EH (cell line): ENCODE data around the gene COL20A1.

Experiments
- DNase-seq: peaks from one replicate; pipeline ENCODE4 v3.0.0-alpha.2; 2015; ENCODE audit warnings: low read depth

COL20A1 gene

DNA sequence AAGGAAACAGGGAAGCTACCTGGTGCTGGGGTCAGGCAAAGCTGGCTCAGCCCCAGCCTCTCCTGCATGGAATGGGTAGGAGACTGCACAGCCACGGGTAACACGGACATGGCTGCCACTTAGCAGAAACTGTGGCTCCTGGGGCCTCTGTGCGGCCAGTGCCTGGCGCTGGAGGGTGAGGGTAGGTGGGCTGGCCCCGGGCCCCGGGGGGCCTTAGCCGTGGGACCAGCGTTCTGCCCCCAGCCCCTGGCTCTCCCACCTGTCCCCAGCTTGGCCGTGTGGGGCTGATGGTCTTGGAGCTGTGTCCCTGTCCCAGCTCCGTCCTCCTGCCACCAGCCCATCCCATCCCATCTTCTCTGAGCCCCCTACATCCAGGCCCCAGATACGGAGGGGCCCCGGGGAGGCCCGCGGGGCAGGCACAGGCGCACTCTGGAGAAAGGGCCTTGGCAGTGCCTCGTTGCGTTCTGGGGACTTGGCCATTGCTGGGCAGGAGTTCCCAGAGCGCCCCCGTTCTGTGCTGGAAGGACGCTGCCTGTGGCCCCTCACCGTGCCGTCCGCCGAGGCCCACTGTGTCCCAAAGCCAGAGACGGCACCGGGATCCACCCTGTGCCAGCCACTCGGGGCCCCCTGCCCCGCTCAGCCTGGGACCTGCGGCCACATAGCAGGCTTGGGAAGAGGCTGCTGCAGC, 56.0 kb downstream of the COL20A1 start:
- no peak for DNase-seq

DNA sequence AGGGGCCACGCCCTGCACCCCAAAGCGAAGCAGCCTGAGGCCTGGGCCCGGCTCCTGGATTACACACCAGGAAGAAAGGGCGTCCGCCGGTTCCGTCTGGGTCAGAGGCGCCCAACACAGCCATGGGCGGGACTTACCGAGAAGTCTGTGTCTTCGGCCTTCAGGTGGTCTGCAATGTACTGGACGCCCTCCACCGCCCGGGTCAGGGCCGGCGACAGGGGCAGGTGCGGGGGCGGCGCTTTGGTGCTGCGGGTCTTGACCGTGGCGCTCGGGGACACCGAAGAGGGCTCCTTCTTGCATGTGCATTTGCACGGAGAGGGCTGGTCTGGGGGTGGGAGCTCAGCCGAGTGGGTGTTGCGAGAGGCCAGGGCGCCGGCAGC, 56.5 kb downstream of the COL20A1 start:
- no peak for DNase-seq

DNA sequence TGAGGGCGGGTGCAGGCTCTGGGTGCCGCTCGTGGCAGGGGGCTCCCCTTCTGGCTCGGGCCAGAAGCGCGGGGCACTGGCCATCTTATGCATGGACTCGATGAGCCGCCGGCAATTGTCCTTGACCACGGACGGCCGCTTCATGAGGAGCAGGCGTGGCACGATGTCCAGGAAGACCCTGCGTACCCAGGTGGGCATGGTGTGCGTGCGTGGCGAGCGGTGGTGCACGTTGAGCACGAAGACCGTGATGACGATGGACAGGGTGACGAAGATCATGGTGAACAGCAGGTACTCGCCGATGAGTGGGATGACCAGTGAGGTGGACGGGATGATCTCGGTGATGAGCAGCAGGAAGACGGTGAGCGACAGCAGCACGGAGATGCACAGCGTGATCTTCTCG, 57.2 kb downstream of the COL20A1 start:
- DNase-seq = no peak

DNA sequence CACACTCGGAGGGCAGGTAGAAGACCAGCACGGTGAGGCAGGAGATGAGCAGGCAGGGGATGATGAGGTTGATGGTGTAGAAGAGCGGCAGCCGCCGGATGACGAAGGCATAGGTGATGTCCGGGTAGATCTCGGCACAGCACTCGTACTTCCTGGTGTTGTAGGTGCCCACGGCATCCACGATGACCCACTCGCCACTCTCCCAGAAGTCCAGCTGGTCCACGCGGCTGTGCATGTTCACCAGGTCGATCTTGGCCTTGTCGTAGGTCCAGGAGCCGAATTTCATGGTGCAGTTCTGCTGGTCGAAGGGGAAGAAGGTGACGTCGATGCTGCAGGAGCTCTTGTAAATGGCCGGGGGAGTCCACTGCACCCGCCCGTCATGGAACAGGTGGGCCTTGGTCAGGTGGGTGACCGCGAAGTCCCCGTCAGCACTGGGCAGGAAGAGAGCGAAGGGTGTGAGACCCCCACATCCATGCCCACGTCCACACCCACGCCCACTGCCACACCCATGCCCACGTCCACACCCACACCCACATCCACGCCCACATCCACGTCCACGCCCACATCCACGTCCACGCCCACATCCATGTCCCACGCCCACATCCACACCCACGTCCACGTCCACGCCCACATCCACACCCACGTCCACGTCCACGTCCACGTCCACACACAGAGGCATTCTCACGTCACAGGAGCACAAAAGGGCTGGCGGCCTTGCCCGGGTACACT, 57.8 kb downstream of the COL20A1 start:
- DNase-seq = no peak

DNA sequence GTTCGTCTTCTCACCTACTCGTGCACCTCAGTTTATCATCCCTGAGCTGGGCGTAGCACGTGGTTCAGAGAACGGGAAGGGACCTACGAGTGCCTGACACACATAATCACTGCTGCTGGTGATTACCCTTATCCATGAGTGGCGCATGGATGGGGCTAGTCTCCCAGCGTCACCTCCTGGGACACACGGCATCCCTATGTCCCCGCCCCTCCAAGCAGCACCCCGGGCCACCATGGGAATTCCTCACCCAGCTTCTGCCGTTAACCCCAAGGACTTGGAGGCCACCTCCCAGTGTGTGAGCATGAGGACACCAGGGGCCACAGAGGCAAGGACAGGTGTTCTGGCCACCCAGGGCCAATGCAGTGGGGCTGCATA, 58.3 kb downstream of the COL20A1 start:
- DNase-seq = no peak

DNA sequence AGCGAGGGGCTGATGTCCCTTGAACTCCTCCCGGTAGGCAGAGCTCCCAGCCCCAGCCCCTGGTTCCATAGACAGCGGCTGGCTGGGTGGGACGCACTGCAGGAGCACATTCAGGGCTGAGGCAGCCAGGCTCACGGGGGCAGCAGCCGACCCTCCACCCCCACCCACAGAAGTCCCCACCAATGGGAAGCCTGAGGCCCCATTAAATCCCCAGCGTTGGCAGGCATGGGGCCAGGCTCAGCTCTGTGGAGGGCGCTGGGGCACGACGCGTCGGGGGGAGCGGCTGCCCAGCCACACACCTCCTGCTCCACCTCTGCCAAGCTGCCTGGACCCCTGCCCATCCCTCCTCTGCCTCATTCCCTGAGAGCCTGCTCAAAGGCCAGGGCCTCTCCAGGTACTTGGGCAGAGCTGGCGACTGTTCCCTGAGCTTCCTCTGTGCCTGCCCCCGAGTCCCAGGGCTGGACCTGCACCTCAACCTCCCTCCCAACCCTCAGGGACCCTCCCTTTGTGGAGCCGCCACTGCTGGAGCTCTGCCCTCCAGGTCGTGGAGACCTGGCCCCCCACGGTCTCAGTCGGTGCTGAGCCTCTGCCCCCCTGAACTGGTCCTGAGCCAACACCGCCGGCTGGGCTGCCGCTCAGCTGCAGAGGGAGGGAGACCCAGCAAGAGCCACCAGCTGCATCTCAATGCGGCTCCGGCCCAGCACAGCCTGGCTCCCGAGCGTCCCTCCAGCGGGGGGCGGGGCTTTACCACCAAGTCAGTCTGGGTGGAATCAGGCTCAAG, 59.0 kb downstream of the COL20A1 start:
- no peak for DNase-seq

DNA sequence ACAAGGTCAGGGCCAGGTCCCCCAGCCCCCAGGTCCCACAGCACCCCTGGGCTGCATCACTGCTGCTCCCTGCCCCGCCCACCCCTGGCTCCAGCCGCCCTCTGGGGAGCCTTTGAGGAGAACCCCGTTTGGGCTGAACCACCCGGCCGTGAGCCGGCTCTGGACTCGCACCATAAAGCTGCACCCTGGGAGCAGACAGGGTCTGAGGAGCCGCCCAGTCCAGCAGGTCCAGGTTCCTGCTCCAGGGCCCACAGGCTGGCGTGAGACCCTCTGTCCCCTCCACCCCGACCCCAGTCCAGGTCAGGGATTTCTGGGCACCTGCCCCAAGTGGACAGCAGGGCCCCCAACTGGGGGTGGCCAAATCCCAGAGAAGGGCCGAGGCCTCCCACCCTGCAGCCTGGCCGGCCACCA, 59.8 kb downstream of the COL20A1 start:
- no peak for DNase-seq

DNA sequence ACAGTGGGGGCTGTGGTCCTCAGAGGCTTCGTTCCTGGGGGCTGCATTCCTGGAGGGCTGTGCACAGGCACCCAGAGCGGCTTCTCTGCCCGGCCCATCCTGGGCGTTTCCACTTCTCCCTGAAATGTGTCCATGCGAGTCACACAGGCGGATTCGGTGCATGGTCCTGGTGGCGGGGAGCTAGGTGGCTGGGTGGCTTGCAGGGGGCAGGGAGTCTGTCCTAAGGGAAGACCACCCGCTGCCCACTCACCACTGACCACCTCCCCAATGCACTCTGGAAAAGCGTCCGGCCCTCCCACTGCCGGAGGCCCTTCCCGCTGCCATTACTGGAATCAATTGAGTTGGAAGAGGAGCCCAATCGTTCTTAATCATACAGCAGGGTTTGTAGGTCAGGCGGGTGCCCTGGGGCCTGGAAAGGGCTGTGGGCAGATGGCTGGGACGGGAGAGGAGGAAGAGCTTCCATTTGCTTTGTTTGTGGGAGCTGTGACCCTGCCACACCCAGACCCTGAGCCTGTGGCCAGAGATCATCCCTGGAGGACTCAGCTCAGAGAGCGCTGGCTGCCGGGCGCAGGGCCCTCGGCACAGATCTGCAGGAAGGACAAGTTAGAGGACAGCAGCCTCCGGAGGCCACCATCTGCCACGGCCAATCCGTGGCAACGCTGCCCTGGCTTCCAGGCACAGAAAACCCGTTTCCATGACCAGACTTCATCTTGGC, 61.8 kb downstream of the COL20A1 start:
- DNase-seq = no peak

DNA sequence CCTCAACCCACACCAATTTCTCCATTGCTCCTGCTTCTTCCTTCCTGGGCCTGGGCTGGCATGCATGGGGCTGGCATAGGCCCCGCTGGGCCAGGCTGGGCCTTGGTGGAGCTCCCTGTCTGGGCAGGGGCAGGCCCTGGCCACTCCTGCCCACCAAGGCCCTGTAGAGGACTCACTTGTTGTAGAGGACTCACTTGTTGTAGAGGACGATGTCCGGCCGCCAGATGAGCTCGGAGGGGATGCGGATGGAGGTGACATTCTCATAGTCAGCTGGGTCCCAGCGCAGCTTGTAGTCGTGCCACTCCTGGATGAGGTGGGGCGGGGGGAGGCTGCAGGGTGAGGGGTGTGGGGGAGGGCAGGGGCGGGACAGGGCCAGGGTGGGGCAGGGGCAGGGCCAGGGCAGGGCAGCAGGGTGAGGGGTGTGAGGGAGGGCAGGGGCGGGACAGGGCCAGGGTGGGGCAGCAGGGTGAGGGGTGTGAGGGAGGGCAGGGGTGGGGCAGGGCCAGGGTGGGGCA, 62.9 kb downstream of the COL20A1 start:
- DNase-seq = no peak

DNA sequence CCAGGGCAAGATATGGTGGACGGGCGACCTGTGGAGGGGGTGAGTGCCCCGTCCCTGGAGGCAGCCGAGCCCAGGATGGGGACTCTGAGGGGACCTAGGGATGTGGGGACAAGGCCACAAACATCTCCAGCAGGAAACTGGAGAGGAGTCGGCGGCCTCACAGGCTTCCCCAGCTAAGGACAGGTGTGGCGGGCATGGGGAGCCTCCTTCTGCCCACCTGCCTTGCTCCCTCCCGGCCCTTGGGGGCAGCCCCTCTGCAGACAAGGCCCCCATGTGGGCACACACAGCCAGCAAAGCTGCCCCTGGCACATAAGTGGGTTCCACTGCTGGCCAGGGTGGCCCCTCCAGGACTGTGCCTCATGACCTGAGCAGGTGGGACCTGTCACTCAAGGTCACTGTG, 63.5 kb downstream of the COL20A1 start:
- DNase-seq = no peak

DNA sequence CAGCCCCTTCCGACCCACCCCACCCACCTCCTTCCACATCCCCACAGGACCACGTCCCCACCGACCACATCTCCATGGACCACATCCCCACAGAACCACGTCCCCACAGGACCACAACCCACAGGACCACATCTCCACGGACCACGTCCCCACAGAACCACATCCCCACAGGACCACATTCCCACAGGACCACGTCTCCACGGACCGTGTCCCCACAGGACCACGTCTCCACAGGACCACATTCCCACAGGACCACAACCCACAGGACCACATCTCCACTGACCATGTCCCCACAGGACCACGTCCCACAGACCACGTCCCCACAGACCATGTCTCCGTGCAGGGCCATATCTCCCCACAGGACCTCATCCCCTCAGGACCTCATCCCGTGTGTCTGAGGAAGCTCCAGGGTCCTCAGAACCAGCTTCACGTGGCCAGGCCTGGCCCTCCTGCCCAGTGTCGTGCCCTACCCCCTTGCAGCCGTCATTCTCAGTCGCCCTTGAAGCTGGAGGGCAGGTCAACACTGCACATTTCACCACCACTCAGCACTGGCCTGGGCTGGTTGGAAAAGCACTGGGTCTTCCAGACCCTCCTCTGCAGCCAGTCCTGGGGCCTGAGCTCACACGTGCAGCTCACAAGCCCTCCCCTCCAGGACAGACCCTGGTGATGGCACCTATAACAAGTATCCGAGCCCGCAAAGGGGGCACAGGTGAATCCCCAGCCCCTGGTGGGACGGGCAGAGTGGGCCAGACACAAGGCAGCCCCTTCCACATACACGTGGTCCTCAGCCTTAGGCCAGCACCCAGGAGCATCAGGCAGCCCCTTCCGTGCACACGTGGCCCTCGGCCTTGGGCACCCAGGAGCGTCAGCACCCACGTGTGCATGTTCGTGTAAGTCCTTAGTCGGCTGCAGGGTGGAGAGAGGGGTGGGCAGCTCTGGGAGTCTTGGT, 64.2 kb downstream of the COL20A1 start:
- no peak for DNase-seq

DNA sequence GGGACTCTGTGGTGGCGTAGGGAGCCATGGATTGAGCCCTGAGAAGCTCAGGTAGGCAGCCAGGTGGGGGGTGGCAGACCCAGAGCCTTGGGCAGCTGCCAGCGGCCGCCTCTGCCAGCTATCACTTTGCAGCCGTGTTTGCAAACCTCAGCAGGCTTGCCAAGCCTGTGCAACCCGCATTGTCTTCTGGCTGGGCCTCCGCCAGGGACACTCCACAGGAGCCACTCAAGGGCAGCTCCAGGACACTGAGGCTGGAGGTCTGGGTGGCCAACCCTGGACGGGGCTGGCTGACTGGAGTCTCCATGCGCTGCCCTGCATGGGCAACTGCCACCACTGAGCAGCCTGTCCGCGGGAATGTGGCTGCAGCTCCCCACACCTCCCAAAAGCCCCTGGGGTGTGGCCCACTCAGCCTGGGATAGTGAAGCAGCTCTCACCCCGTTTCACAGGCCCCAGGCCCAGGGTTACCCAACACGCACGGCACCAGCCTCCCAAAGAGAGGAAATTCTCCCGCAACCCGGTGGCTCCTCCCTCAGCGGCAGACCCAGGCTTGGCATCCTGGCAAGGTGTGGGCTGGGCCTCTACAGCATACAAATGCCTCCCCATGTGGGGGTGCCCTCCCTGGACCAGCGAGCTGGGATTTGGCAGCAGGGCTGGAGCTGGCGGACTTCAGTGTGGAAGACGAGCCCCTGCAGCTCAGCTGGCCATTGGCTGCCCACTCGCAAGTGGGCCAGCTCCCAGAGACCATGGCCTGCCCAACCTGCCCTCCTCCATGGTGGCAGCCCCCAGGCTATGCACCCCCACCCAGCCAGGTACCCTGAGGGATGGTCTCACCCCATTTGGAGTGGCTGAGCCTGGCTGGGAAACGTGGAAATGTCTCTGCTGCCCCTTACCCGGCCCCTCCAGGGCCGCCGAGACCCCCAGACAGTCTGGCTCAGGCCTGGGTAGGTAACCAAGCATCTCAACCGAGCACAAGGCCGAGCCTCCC, 65.2 kb downstream of the COL20A1 start:
- DNase-seq = no peak

DNA sequence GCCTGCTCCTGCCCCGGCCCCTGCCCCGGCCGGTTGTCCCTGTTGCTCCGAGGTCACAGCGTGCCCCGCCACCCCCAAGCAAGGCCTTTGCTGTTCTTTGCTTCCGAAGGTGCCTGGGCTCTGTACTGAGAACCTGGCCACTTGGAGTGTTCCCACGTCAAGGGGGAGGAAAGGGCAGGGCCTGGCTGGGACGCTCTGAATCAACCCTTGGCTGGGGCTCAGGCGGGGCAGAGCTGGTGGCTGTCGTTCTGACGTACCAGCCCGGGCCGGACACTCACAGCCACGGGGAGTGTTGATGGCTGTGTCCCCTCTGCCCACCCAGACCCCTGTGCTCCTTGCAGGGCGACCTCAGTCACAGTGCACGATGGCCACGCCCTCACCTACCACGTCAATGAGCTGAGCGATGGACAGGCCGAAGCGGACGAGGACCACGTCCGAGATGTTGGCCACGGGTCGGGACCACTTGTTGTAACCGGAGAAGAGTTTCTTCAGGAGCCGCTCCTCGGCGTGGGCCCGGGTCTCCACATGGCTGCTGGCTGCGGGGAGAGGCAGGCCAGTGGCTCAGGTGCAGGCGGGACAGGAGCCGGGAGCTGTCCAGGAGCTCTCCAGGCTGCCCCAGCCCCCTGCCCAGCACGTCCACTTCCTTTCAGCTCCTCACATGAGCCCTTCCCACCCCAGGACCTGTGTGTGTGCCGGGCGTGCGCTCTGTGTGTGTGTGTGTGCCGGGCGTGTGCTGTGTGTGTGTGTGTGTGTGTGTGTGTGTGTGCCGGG, 66.4 kb downstream of the COL20A1 start:
- no peak for DNase-seq

DNA sequence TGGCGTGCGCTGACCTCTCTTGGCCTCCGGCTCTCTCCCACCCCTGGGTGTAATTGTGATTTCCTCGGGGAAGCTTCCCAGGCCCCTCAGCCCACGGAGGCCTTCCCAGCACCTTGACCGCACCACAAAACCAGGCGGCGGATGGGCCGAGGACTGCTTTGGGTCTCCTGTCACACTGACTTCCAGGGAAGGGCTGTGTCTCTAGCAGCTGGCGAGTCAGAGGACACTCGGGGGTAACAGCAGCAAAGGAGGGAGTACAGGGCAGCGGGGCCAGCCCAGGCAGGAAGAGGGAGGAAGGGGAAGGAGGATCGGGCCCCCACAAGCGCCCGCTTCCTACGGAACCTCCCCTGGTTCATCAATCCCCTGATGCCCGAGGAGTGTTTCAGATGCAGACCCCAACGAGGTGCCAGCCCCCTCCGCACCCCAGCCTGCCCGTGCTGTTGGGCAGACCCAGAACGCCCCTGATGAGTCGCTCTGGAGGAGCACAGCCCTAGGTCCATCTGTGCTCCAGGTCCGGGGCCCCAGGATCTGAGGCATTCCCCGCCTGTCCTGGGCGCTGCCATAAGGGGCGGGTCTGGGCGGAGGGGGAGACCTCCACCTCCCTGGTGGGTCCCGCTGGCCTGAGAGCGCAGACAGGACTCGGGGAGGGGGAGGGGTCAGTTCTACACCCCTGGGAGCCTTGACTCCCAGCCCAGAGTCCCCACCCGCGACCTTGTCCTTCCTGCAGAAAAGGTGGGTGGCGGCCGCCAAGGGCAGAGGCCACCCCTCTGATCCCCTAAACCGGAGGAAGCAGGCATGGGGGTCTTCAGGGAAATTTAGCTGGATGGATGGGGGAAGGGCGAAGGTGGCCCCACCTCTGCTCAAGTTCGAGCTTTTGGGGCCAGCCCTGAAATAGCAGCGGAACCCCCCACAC, 67.2 kb downstream of the COL20A1 start:
- DNase-seq = no peak

DNA sequence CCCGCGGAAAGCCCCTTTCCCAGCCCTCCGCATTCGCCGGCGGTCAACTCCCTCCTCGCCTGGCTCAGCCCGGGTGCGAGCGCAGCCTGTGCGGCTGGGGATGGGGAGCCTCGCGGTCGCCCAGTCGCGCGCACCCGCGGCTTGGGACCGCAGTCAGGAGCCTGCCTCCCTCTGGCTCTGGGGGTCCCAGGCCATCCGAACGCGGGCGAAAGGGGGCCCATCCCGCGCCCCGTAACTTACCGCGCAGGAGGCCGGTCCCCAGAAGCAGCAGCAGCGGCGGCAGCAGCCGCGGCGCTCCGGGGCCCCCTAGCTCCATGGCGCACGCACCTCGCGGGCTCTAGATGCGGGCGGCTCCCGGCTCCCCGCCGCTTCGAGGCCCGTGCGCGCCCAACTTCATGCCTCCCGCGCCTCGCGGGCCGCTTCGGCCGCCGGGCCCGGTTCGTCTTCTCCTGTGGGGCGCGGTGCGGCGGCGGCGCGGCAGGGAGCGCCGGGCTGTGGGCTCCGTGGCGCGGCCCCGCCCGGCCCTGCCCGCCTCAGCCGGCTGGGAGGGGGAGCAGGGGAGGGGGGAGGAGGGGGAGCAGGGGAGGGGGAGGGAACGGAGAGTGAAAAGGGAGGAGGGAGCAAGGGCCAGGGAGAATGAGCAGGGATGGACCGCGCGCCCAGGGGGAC, 68.0 kb downstream of the COL20A1 start, which contains the start of gene CHRNA4:
CHRNA4 (minus strand) TSS at position 500 of the 669 bp plus-strand sequence; CDS start at position 316, 184 bp downstream.
- DNase-seq = no peak

DNA sequence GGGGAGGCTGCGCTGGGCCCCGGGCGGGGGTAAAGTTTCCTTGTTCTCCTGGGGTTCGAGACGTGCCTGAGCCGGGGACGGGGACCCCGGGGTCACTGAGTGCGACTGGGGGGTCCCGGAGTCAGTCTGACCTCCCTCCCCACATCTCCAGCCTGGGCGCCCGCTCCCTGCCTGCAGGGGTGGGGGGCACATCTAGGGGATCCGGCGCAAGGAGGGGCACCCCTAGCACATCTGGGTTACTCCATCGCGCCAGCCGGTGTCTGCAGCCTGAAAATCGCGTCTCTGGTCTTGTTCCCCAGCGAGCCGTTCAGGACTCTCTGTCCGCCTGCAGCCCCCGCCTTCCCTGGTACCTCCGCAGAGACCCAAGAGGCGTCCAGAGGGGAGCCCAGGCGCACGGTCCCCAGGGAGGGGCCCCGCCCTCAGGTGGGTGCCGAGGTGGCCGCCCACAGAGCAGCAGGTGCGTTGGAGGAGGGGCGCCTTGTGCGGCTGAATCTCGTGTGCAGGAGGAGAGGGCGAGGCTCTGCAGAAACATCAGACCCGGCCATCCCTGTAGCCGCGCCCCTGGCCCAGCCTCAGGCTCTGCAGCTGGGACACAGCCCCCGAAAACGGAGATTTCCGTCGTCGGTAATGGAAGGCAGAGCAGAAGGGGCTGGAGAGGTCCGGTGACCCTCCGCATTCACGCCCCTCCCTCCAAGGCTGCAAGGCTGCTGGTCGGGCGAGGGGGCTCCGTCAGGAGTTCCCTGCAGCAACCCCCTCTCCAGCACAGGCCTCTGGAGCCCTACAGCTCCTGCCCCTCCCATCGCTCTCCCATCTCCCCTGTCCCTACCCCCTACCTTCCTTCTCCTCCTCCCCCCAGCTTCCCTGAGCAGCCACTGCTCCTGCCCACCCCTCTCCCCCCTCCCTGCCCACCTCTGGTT, 68.8 kb downstream of the COL20A1 start:
- no peak for DNase-seq
